H7 (cell line): ENCODE measurements around the gene TMSB10. TPM values are rescaled to one million over a fixed set of nuclear protein-coding genes. Genes with fewer than 3 reads are reported as not detected.
A peak's percentile ranks its signal among the peaks of the same experiment; 100 is the strongest.
"Not testable (repeated sequence)": the region's sequence is repeated elsewhere in the genome, so short reads cannot be mapped to it uniquely, and the experiment has no call there.

Source experiments
- DNase-seq: peaks from one replicate; pipeline ENCODE4 v3.0.0; 2012
- H3K27me3 ChIP-seq: 2 replicates; pipeline ENCODE4 v1.6.0; 2011; ENCODE audit warnings: mild to moderate bottlenecking, low read length; ENCODE audit not compliant: control insufficient read depth, insufficient read depth
- H3K36me3 ChIP-seq: replicated peaks from 2 replicates; pipeline ENCODE4 v1.5.1; 2011; ENCODE audit warnings: low read length; ENCODE audit not compliant: control insufficient read depth, insufficient read depth
- H3K4me3 ChIP-seq: 2 replicates; pipeline ENCODE4 v1.5.1; 2011; ENCODE audit warnings: low read depth, mild to moderate bottlenecking, control low read depth, low read length, moderate library complexity; ENCODE audit not compliant: insufficient read depth
- total RNA-seq: library from RNA; depleted of rRNA; stranded (reverse); fragments of >200 nt; shearing (Covaris generic); gene quantifications from 2 replicates; pipeline ENCODE4 v1.2.3, GENCODE V29; 2014; rRNA removed

TMSB10 gene
- 1,705 and 2,421 TPM in 2 replicates for total RNA-seq

- DNase-seq = peak; percentile 92
- peaks cover 10% of the 10 kb centered on the region for H3K27me3 ChIP-seq
- peak within 1 kb of the TSS; percentile 97 for H3K4me3 ChIP-seq
- H3K36me3 ChIP-seq = no peaks in the 10 kb centered on the region; the same call in 1 of the 2 replicates
These were observed at the start of gene TMSB10 for GRCh38 chr2:84905181-84906107. Gene TMSB10 (plus strand): TSS chr2:84905656.

- Histone ChIP-seq H3K4me3 (no peak overlapping the region), H3K27me3 (peaks cover 17% of the 10 kb centered on the region), H3K36me3 (no peaks in the 10 kb centered on the region)
- peak; percentile 70 for DNase-seq
These were observed 49.7 kb upstream of the TMSB10 start for GRCh38 chr2:84855731-84856130.

GRCh38 chr2:84856787-84857186, 48.7 kb upstream of the TMSB10 start:
- Histone ChIP-seq H3K27me3 (peaks cover 17% of the 10 kb centered on the region), H3K4me3 (no peak overlapping the region), H3K36me3 (no peaks in the 10 kb centered on the region)
- no peak for DNase-seq

- no peaks in the 10 kb centered on the region for H3K36me3 ChIP-seq
- H3K27me3 ChIP-seq = peaks cover 17% of the 10 kb centered on the region
- no peak overlapping the region for H3K4me3 ChIP-seq
- DNase-seq = no peak
These were observed 47.9 kb upstream of the TMSB10 start for GRCh38 chr2:84857566-84857965.

- peaks cover 17% of the 10 kb centered on the region for H3K27me3 ChIP-seq
- peak; percentile 66 for DNase-seq
- H3K36me3 ChIP-seq = no peaks in the 10 kb centered on the region
- no peak overlapping the region for H3K4me3 ChIP-seq
These were observed 47.3 kb upstream of the TMSB10 start for GRCh38 chr2:84858123-84858522.

GRCh38 chr2:84858937-84859336, 46.5 kb upstream of the TMSB10 start:
- DNase-seq = no peak
- Histone ChIP-seq H3K27me3 (peaks cover 17% of the 10 kb centered on the region), H3K4me3 (no peak overlapping the region), H3K36me3 (no peaks in the 10 kb centered on the region)

- no peak for DNase-seq
- Histone ChIP-seq H3K27me3 (peaks cover 5% of the 10 kb centered on the region), H3K36me3 (no peaks in the 10 kb centered on the region), H3K4me3 (no peak overlapping the region)
These were observed 43.9 kb upstream of the TMSB10 start for GRCh38 chr2:84861539-84861938.

- peaks cover under 1% of the 10 kb centered on the region for H3K27me3 ChIP-seq
- H3K36me3 ChIP-seq = no peaks in the 10 kb centered on the region
- no peak for DNase-seq
- no peak overlapping the region for H3K4me3 ChIP-seq
These were observed 43.5 kb upstream of the TMSB10 start for GRCh38 chr2:84862006-84862405.

- Histone ChIP-seq H3K4me3 (no peak overlapping the region), H3K36me3 (no peaks in the 10 kb centered on the region), H3K27me3 (no peaks in the 10 kb centered on the region; the same call in 1 of the 2 replicates)
- no peak for DNase-seq
These were observed 40.2 kb upstream of the TMSB10 start for GRCh38 chr2:84865181-84865783.

GRCh38 chr2:84866122-84866521, 39.3 kb upstream of the TMSB10 start:
- Histone ChIP-seq H3K36me3 (no peaks in the 10 kb centered on the region), H3K27me3 (no peaks in the 10 kb centered on the region; the same call in 1 of the 2 replicates), H3K4me3 (no peak overlapping the region)
- DNase-seq = no peak

GRCh38 chr2:84868327-84868726, 37.1 kb upstream of the TMSB10 start:
- not testable (repeated sequence) for H3K27me3 ChIP-seq, DNase-seq, H3K4me3 ChIP-seq, H3K36me3 ChIP-seq

- no peak overlapping the region for H3K4me3 ChIP-seq
- peak; percentile 24 for DNase-seq
- H3K27me3 ChIP-seq = no peaks in the 10 kb centered on the region; the same call in 1 of the 2 replicates
- H3K36me3 ChIP-seq = no peaks in the 10 kb centered on the region
These were observed 35.1 kb upstream of the TMSB10 start for GRCh38 chr2:84870306-84870705.

- H3K4me3 ChIP-seq, H3K27me3 ChIP-seq, H3K36me3 ChIP-seq, DNase-seq: not testable (repeated sequence)
These were observed 32.8 kb upstream of the TMSB10 start for GRCh38 chr2:84872691-84873090.

GRCh38 chr2:84873350-84873749, 32.1 kb upstream of the TMSB10 start:
- Histone ChIP-seq H3K36me3 (no peaks in the 10 kb centered on the region), H3K27me3 (peaks cover 13% of the 10 kb centered on the region), H3K4me3 (no peak overlapping the region)
- DNase-seq = no peak
